SJCRH30 (cell line): Measurements from ENCODE around the gene CIRBP. TPM values are rescaled to one million over a fixed set of nuclear protein-coding genes. Genes with fewer than 3 reads are reported as not detected.

Experiments
- DNase-seq, 2 experiments: peaks; one replicate each; pipeline ENCODE4 v3.0.0-alpha.2; 2015 to 2020
- H3K27ac ChIP-seq: fragments of 250-450 bp; sonication (Bioruptor Pico); 2 replicates; pipeline ENCODE4 v1.5.1; 2020; ENCODE audit warnings: mild to moderate bottlenecking, moderate library complexity
- H3K27me3 ChIP-seq: fragments of 250-450 bp; sonication (Bioruptor Pico); 2 replicates; pipeline ENCODE4 v1.5.1; 2020; ENCODE audit warnings: mild to moderate bottlenecking, moderate library complexity
- H3K36me3 ChIP-seq: fragments of 250-450 bp; sonication (Bioruptor Pico); 2 replicates; pipeline ENCODE4 v1.5.1; 2020; ENCODE audit warnings: mild to moderate bottlenecking, moderate library complexity
- H3K4me1 ChIP-seq: fragments of 250-450 bp; sonication (Bioruptor Pico); 2 replicates; pipeline ENCODE4 v1.5.1; 2020; ENCODE audit warnings: mild to moderate bottlenecking, moderate library complexity
- H3K4me3 ChIP-seq: fragments of 250-450 bp; sonication (Bioruptor Pico); 2 replicates; pipeline ENCODE4 v1.5.1; 2020; ENCODE audit warnings: mild to moderate bottlenecking, moderate library complexity
- H3K9me3 ChIP-seq: fragments of 250-450 bp; sonication (Bioruptor Pico); replicated peaks from 2 replicates; pipeline ENCODE4 v1.5.1; 2020; ENCODE audit warnings: mild to moderate bottlenecking, moderate library complexity
- total RNA-seq: library from RNA; depleted of rRNA; stranded (reverse); fragments of >200 nt; shearing (Covaris generic); gene quantifications from 2 replicates; pipeline ENCODE4 v1.2.3, GENCODE V29; 2014

The CIRBP gene
- total RNA-seq, 1 experiment from 2014 or later = 181 TPM

DNA sequence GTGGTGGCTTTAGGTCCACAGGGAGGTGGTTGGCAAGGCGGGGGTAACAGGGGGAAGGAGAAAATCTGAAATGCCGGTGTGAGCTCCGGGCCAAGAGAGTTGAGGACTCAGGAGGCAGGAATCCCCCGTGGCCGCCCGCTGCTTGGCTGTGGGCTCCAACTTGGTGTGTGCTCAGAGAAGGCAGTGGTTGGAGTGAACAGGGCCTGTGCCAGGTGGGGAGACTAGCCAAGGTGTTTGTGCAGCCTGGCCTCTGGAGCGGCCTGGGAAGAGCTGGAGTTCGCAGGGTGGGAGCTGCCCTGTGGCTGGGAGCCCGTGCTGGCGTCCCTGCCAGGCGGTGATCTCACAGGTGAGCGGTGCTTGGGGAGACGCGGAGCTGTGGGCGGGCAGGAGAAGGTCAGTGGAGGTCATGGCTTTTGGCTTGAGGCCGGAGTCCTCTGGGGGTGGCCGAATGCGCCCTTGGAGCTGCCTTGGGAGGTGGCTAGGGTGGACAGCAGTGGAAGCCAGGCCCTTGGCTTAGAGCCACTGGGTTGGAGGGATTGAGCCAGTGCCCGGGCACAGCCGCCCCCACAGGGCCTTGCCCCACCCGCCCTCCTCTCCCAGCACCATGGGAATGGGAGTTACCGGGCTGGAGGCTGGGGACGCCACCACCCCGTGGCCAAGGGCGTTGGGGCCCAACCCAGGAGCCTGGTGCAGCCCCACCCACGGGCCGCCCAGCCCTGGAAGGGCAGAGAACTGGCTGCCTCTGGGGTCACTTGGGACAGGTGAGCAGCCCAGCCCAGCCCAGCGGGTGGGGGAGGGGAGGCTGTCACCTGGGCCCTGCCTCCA is 7.1 kb upstream of the CIRBP start:
- DNase-seq = no peak
- Histone ChIP-seq H3K4me1 (peaks cover 35% of the 10 kb centered on the region), H3K27ac (peak overlapping the region; percentile 81), H3K36me3 (no peaks in the 10 kb centered on the region; the same call in none of the 2 replicates), H3K27me3 (no peaks in the 10 kb centered on the region), H3K4me3 (peak overlapping the region; percentile 62), H3K9me3 (no peaks in the 10 kb centered on the region)

DNA sequence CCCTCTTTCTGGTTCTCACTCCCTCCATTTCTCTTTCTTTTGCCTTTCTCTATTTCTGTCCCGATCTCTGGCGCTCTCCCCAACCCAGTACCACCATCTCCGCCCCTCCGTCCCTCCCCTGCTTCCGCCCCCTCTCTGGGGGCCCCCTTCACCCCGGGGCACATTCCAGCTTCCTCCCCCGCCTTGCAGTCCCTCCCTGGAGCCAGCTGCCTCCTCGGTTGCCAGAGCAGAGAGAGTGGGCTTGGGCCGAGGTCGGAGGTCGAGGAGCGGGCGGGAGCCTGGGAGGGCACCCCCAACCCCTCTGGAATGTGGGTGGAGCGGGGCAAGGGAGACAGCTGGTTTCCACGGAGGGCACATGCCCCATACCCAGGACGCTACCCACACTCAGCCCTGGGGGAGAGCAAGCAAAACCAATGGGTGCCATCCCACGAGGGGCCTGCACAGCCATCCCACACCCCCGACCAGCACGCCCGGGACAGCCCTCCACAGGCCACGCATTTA is 6.5 kb upstream of the CIRBP start:
- no peaks in the 10 kb centered on the region for H3K9me3 ChIP-seq
- H3K27me3 ChIP-seq = no peaks in the 10 kb centered on the region
- peak overlapping the region; percentile 81 for H3K27ac ChIP-seq
- DNase-seq = peak; percentile 73 to 84
- peak overlapping the region; percentile 62 for H3K4me3 ChIP-seq
- H3K4me1 ChIP-seq = peaks cover 35% of the 10 kb centered on the region
- H3K36me3 ChIP-seq = no peaks in the 10 kb centered on the region; the same call in none of the 2 replicates

DNA sequence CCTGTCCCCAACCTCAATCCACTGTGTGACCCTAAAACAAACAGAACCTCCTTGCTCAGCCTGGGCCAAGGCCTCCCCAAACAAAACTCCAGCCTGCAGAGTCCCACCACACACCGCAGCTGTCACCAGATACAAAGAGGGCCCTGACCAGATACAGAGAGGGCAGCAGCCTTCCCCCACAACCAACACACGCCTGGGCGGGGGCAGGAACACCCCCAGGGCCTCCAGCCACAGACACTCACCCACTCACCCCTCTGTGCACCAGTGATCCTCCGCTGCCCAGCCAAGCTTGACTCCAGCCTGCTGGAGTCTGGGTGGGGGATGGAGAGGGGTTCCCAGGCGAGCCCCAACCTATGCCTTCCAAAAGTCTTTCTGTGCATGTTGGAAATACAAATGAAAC is 5.9 kb upstream of the CIRBP start:
- peak; percentile 70 to 74 for DNase-seq
- Histone ChIP-seq H3K4me1 (peaks cover 35% of the 10 kb centered on the region), H3K27me3 (no peaks in the 10 kb centered on the region), H3K9me3 (no peaks in the 10 kb centered on the region), H3K4me3 (peak overlapping the region; percentile 62), H3K36me3 (no peaks in the 10 kb centered on the region), H3K27ac (peak overlapping the region; percentile 81)

DNA sequence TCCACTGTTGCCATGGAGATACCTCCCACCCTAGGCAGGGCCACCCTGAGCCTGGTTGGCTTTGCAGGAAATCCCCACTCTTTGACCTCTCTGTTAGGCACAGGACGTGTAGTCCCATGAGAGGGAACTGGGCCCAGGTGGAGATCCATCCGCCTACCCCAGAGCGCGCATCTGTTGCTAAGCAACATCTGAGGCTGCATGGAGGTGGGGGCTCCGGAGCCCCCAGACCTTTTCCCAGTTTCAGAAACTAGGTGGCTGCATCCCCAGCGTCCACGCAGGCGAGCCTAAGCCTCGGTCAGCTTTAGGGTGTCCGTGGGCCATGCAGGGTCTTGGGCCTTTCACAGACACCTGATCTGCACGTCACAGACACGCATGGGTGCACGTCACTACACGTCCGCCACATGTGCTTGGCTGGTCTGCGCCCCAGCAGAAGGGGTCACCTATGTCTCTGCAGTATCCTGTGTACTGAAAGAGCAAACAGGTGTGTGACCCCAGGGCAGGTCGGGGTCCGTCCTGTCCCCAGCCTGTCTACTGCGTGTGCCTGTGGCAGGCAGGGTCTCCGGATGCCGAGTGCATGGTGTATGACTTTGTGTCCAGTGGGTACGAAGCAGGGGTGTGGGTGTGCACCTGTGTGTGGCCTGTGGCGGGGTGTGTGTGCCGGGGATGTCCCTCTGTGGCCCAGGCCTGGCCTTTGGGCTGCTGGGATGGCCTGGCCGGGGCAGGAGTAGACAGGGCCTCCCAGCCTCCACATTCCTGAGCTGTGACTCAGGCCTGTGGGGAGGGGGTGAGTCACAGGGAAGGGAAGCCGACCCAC is 4.1 kb upstream of the CIRBP start:
- Histone ChIP-seq H3K4me1 (peaks cover 41% of the 10 kb centered on the region), H3K36me3 (no peaks in the 10 kb centered on the region), H3K9me3 (no peaks in the 10 kb centered on the region), H3K27ac (peak overlapping the region; percentile 25; the same call in 1 of the 2 replicates), H3K4me3 (no peak overlapping the region), H3K27me3 (no peaks in the 10 kb centered on the region)
- peak; percentile 77 to 78 for DNase-seq

DNA sequence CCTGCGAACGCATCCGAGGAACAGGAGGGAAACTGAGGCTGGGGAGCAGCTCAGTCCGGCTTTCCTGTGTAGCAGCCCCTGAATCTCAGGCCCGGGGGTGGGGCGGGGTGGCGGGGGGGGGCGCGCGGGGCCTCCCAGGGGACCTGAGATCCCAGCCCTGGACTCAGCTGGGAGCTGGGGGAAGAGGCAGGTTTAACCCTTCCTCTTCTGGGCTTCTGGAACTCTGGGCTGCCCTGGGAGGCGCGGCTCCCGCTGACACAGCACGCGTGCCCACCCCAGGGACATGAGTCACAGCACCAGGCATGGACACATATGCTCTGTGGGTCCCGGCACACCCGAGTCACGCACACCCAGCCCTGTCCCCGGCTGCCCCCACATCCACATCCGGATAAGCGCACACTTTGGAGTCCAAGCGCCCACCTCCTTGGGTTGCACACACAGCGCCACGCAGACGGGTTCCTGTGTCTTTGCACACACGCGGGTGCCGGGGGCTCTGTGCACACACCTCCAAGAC is 3.5 kb upstream of the CIRBP start:
- H3K36me3 ChIP-seq = peaks cover 5% of the 10 kb centered on the region
- peak overlapping the region; percentile 56 for H3K4me3 ChIP-seq
- H3K9me3 ChIP-seq = no peaks in the 10 kb centered on the region
- peak overlapping the region; percentile 23; the same call in 1 of the 2 replicates for H3K27ac ChIP-seq
- peak; percentile 55 to 66 for DNase-seq
- H3K4me1 ChIP-seq = peaks cover 38% of the 10 kb centered on the region
- no peaks in the 10 kb centered on the region for H3K27me3 ChIP-seq

DNA sequence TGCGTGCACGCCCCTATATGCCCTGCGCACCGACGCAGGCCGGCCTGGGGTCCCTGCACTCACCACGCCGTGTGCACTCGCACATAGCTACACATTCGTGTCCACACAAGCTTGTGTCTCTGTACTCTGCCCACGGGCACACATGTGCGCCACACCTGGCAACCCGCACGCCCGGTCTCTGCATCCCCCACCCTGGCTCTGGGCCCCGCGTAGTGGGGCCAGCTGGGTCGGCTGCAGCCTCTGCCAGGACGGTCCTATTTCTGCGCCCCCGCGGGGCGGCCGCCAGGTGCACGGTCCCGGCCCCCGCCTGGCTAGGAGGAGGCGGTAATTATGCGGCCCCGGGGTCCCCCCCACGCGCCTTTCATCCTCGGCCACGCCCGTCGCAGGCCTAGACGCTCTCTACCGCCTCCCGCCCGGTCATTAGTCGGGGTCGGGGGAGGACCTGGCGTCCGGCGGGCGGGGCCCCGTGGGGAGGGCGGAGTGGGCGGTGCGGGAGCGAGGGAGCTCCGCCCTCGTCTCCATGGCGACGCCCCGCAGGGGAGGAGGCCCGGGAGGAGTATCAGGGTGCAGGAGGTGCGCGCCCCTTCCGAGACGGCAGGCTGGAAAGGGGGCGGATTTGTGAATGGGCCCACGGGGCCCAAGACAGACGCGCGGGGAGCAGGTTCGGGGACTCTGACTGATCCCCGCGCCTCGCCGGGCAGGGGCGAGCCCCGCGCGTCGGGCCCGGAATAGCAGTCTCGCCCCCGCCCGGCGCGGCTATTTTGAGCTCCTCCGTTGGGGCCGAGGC is 2.8 kb upstream of the CIRBP start:
- H3K27me3 ChIP-seq = no peaks in the 10 kb centered on the region
- no peaks in the 10 kb centered on the region for H3K9me3 ChIP-seq
- H3K27ac ChIP-seq = peak overlapping the region; percentile 23; the same call in 1 of the 2 replicates
- peak overlapping the region; percentile 56 for H3K4me3 ChIP-seq
- H3K4me1 ChIP-seq = peaks cover 38% of the 10 kb centered on the region
- H3K36me3 ChIP-seq = peaks cover 11% of the 10 kb centered on the region
- DNase-seq = peak; percentile 83 to 86

DNA sequence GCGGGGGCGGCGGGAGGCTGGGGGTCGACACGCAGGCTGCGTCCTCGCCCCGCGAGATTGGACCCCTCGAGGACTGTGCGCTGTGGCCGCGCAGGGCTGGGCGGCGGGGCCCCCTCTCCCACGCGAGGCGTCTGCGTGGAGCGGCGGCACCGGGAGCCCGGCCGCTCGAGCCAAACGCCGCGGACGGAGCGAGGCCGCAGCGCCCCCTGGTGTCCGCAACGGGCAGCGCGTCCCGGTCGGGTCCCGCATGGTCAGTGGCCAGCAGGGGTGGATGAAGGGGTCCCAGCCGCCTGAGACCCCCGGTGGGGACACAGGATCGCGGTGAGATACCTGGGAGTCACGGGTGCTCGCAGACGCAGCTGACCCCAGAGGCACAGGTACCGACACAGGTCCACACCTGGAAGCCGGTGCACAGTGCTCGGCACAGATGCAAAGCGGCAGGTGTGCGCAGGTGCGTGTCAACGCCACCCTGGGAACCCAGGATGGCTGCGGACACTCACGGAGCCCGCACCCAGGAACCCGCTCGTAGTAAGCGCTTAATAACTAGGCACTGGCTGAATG is 2.1 kb upstream of the CIRBP start:
- Histone ChIP-seq H3K4me3 (peak overlapping the region; percentile 56), H3K36me3 (peaks cover 12% of the 10 kb centered on the region), H3K9me3 (no peaks in the 10 kb centered on the region), H3K27me3 (no peaks in the 10 kb centered on the region), H3K27ac (no peak overlapping the region), H3K4me1 (peaks cover 38% of the 10 kb centered on the region)
- DNase-seq = peak in 1 of 2 experiments; percentile 68

DNA sequence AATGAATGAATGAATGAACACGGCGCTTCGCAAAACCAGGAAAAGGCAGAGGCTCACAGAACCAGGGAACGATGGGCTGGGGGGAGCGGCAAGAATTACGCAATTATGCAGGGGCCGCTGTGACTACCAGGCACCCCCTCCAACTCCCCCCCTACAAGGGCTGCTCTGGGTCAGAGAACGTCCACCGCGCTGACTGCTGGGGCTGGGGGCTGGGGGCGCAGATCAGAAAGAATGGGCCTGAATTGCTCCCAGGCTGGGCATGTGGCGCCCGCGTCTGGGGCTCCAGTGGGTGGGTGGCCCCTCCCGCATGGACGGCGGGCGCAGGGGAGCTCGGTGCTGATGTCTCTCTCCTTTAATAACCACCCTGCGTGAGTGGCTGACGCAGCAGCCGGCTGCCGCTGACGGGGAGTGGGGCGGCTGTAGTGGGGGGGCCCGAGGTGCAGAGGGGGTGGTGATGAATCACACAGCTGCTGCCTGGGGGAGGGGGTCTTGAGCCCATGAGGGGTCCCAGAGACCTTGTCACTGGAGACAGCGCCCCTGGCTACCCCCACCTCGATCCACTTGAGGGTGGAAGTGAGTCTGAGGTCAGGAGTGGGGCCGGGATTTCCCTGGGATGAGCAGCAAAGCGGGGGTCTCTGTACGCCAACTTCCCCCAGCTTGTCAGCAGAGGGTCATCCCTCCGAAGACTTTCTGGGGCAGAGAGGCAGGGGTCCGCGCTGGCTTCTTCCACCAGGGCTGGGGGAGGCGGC is 1.5 kb upstream of the CIRBP start:
- Histone ChIP-seq H3K27me3 (no peaks in the 10 kb centered on the region), H3K36me3 (peaks cover 13% of the 10 kb centered on the region), H3K4me1 (peaks cover 33% of the 10 kb centered on the region), H3K27ac (no peak overlapping the region), H3K4me3 (no peak overlapping the region), H3K9me3 (no peaks in the 10 kb centered on the region)
- no peak for DNase-seq

DNA sequence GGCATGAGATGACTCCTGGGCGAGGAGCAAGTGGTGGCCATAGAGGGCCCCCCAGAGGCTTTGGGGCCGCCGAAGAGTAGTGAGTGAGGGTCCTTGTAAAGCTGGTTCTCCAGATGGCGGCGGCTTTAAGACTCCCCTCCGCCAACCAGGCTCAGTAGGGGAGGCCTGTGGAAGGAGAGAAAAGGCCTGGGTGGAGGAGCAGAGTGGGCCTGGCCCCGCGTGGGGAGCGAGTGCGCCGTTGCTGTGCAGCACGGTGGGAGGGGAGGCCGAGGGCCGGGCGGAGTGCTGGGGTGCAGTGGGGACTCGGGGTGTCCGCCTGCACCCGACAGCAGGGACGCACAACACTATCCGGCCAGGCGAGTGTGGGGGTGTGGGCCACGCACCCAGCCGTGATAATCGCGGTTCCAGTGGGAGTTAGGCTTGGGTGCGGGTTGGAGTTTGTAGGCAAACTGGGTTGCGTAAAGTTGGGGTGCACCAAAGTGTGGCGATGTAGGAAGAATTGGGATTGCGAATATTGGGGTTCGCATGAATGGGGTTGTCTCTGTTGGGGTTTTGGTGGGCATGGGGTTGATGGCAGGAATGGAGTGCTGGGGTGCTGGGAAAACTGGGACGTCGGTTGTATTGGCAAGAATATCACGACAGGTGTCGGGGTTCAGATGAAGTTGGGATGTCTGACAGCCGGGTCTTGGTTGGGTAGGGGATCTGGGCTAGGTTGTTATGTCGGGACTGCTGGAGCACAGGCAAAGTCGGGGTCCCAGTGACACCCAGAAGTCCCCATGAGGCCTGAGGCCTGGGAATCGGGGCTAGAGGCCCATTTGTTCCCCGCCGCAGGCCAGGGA is 687 bp upstream of the CIRBP start:
- peaks cover 25% of the 10 kb centered on the region for H3K4me1 ChIP-seq

DNA sequence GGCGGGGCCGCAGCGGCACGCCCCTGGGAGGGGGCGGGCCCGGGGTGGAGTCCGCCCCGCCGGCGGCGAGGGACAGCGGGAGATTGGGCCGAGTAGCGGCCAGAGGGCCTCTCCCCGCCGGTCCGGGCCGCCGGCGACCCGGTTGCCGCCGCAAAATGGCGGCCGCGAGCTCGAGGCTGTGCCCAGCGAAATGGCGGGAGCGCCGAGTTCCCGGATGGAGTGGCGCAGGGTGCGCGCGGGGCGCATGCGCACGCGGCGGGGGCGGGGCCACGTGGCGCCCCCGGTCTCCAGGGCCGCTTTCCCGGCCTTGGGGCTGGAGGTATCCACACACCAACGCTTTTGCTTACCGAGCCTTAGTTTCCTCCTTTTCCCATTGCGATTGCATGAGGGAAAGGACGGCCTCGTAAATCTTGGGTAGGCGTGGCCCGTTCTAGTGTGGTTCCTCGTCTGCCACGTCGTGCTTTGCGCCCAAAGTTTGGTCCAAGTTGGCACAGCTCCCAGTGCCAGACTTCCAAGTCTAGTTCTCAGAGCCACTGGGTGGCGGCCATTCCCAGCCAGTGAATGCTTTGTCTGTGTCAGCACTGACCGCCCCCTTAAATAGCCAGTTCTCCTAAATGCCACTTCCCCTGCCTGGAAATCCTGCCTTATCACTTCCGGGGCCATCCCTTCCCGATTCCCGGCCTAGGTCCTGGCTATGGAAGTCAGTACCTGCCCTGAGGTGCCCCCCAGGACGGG is 513 bp downstream of the CIRBP start:
- Histone ChIP-seq H3K9me3 (no peaks in the 10 kb centered on the region), H3K36me3 (peaks cover 31% of the 10 kb centered on the region), H3K4me1 (peaks cover 19% of the 10 kb centered on the region), H3K27me3 (no peaks in the 10 kb centered on the region), H3K27ac (peak overlapping the region; percentile 72), H3K4me3 (peak overlapping the region; percentile 66)
- DNase-seq = peak; percentile 88 to 89

More for the DNA sequence above, 687 bp upstream of the CIRBP start:
- Histone ChIP-seq H3K27me3 (no peaks in the 10 kb centered on the region), H3K27ac (no peak overlapping the region), H3K4me3 (peak overlapping the region; percentile 66), H3K9me3 (no peaks in the 10 kb centered on the region), H3K36me3 (peaks cover 20% of the 10 kb centered on the region)
- no peak for DNase-seq

DNA sequence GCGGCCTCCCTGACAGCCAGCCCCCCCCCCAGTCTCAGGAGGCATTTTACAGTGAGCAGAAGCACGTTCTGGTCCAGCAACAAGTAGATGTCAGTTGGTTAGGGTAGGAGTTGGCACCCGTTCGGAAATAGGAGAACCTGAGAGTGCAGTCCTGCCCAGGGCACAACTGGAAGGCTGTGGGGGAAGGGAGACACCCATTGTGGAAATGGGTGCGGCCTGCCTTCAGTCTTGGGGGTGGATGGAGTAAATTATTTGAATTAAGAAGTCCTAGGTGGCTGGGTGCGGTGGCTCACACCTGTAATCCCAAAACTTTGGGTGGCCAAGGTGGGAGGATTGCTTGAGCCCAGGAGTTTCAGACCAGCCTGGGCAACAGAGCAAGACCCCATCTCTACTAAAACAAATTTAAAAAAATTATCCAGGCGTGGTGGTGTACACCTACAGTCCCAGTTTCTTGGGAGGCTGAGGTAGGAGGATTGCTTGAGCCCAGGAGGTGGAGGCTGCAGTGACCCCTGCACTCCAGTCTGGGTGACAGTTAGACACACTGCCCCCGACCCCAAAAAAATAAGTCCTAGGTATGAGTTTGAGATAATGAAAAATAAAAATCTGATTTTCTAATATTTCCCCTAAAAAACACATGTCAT is 1.2 kb downstream of the CIRBP start:
- Histone ChIP-seq H3K4me1 (peaks cover 12% of the 10 kb centered on the region), H3K4me3 (peak overlapping the region; percentile 66), H3K9me3 (no peaks in the 10 kb centered on the region), H3K27me3 (no peaks in the 10 kb centered on the region), H3K36me3 (peaks cover 36% of the 10 kb centered on the region), H3K27ac (peak overlapping the region; percentile 72)
- no peak for DNase-seq
